GM19240 (cell line): ENCODE data around the gene DAB1.

Experiments used
- DNase-seq: peaks from one replicate; pipeline ENCODE4 v3.0.0; 2011; ENCODE audit warnings: low spot score; ENCODE audit not compliant: insufficient read length

The DAB1 gene

GRCh38 chr1:57086154-57086553, 337.7 kb downstream of the DAB1 start:
- DNase-seq = no peak

DNA sequence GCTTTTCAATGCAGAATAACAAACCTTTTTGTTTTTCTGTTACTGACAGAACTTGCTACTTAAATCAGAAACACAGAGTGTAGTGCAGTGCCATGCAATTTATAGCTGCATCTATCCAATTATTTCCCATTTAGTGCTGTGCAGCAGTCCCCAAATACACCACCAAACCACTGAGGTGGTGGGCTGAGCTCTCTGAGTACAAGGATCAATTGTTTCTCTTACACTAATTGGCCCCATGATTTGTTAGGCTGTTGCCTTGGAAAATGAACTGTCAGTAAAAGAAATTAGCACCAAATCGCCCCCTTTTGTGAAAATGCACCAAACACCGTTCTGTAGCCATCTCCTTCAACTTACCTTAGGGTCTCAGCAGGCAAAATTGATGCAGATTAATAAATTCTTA, 339.2 kb downstream of the DAB1 start:
- no peak for DNase-seq

DNA sequence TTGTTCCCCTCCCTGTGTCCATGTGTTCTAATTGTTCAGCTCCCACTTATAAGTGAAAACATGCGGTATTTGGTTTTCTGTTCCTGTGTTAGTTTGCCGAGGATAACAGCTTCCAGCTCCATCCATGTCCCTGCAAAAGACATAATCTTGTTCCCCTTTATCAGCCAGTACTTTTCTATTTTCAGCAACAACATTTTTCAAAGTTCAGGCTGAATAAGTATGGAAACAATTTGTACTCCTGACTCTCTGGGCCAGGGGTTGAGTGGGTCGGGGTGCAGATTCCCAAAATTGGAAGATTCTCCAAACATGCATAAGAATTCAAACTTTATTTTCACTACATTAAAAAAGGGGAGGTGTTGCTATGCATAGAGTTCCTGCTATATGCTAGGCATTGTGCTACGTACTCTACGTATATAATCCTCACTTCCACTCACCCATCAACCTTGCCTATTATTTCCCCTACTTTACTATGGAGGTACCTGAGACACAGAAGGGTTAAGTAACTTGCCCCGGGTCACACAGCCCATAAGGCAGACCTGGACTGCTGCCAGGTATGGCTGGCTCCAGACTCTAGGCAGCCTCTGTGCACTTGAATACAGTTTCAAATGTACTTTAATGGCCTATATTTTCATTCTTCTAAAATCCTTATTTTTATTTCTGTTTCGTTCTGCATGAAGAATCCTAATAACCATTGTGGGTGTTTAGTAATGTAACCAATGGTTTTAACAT, 341.0 kb downstream of the DAB1 start:
- DNase-seq = no peak

DNA sequence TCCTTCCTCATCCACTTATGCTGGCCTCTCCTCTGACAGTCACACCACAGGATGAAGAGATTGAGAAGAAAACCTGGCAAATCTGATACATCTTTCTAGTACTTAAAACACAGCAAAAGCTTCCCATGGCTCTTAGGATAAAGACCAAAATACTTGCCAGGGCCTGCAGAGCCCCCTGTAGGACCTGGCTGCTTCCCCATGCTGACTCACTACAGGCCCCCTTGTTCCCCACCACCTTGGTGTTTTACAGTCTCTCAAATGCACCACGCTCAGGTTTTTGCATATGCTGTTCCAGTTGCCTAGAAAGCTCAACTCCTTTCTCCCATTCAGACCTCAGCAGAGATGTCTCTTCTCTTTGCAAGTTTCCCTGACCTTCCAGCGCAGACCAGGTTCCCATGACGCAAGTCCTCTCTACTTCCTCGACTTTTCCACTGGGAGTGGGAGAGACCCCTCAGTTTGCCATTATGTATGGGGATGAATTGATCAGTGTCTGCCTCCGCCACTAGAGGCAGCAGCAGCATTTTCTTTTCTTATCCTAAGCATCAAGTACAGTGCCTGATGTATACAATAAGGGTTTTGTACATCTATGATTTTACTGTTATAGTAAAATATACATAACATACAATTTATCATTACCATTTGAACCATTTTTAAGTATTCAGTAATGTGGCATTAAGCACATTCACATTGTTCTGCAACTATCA, 344.3 kb downstream of the DAB1 start:
- no peak for DNase-seq

DNA sequence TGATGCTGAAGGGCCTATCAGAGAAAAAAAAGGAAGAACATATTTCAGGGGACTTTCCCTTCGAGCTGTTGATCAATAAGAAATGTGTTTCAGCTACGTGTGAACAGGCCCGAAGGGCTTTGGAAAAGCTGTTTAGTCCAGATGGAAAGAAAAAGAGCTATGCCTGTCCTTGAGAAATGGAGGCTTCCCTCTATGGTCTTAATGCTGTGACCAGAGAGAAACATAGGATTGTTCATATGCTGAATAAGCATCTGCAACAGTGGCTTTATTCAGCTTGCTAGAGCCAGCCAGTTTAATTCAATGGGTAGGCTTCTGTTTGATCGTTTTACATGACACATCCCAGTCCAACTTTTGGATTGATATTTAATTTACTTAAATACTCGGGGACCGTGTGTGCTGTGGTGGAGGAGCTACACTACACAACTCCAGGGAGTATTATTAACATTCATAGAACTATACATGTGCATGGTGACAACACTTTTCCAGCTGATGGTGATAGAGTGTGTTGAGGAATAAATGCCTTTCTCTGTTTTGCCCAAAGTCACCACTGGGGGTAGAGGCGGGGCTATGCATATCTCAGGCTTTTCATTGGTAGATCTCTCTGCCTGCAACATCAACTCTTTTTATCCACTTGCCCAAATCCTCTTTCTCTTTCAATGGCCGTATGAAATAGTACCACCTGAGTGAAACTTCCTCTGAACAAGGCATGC, 351.3 kb downstream of the DAB1 start:
- DNase-seq = no peak

DNA sequence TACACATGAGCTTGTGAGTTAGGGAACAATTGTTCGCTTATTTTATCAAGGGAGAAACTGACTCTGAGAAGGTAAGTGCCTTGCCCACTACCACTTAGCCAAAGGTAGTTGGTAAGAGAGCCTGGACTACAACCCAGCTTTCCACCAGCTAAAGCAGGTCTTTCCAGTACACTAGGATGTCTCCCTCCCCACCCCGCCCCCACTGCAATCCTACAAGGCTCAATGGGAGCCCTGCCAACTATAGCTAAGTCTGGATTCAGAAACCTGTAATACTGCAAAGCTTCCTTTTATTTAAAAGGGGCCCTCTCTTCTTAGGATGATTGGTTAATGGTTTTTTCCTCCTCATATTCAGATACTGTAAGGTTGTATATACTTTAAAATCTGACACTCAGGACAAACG, 356.0 kb downstream of the DAB1 start:
- no peak for DNase-seq

DNA sequence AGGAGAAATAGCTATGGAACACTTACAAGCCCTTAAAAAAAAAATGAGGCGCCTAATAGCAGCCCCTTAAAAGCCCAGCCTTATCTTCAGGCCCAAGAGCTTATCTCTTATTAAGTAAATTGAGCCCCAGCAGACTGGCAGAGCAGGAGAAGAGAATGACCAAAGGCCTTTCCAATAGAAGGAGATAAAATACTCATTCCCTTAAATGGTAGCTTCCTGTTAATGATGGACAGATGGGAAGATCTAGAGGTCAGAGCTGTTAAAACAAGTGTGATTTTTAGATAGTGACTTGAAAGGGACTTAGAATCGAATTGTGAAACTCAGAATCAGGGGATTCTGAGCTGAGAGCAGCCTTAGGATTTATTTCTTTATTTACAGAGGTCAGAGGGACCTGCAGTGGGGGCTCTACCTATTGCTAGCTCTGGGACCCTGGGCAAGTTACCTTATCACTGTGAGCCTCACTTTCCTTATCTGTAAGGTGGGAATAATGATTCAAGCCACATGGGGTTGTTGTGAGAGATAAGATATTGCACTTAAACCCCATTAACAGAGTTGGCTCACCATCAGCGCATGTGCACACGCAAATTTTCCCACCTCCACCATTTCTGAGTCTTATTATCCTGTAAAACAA, 356.8 kb downstream of the DAB1 start:
- DNase-seq = no peak

DNA sequence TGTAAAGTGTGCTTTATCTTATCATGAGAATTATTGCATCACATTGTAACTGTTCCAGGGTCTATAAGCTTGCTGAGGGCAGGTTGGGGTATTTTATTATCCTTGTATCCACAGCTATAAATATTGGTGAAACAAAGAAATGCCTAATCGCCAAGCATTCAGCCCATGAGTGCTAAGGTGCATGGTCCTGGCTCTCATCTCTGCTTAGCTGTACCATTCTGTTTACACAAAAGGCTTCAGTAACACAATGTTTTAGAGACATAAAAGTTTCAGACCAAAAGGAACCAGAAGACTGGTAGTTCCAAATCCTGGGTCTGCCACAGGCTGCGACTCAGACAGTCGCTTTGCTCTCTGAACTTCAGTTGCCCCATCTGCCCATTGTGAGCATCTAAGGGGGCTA, 358.4 kb downstream of the DAB1 start:
- no peak for DNase-seq

DNA sequence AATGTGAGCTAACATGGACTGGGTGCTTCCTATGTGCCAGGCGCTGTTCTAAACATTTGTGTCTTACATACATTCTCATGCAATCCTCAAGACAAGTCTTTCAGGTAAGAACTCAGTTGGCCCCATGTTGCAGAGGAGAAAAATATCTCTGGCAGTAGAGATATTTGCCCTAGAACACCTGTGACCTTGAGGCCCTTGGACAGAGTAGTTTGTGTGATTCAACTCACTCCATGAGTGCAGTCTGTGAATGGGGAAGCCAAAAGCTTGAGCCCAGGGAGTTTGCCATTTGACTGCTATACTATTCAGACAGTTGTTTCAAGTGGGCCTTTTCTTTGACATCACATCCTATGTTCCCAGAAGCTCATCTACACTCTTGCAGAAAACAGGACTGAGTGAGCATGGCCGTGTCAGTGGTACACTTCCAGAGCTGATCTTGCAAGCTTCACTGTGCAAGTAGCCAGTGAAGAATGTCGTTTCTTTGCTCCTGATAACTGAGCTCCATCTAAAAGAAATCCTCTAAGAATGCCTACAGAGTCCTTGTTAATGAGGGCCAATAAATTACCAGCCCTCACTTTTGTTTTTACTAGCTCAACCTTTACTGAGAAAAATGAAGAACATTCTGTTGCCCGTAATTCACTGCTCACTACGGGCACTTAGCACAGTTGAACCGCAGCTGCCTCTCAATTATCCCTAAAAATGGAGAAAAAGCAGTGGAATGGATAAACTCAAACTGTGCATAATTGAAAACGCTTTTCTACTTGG, 359.3 kb downstream of the DAB1 start:
- no peak for DNase-seq

GRCh38 chr1:57063406-57064125, 360.3 kb downstream of the DAB1 start:
- no peak for DNase-seq

DNA sequence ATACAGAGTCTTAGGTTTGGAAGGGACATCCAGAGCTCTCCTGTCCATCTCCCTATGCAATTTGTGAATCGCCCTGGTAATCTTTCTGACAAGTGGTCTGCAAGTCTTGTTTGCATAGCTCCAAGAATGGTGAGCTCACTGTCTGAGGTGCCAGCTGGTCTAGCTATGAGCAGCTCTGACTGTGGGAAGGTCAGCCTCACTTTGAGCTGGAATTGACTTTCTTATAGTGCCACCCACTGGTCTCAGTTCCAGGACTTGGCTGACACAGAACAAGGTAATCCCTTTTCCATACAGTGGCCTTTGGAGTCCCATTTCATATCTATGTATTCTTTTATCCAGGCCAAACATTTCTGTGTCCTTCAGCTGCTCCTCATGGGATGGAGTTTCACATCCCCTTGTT, 362.5 kb downstream of the DAB1 start:
- DNase-seq = no peak

- DNase-seq = no peak
These were observed 363.4 kb downstream of the DAB1 start for GRCh38 chr1:57060451-57060850.

DNA sequence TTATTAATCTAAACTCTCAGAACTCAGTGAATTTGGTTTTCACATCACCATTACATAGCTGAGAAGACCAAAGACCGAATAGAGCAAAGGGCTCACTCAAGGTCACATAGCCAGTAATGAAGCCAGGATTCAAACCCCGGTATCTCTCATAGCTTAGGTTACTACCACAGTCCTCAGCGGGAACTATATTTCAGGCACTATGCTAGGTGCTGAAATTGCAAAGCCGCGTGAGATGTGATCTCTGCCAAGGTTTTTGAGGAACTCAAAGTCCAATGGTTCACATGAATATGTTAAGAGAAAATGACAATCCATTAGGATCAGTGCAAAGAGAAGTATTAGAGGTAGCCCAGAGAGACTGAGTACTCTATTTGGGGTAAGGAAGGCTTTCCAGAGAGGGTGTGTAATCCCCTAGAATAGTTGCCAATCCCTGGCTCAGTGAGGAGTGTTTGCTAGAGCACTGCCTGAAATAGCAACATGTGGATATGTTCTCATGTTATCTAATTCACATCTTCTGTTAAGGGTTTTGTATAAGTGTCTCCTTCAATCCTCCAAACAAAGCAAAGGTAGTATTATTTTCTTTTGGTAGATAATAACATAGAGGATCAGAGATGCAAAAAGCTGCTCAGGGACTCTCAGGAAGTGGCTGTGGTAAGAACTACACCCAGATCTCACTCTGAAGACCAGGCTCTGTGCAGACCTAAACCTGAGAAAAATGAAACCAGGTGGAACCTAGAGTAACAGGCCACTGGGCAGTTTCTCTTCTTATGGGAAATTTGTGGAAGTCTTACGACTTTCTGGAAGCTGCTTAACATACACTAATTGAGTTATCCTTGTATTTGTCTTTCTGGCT, 365.0 kb downstream of the DAB1 start:
- no peak for DNase-seq

- no peak for DNase-seq
These were observed 375.0 kb downstream of the DAB1 start for GRCh38 chr1:57048856-57049255.

GRCh38 chr1:57046462-57046861, 377.4 kb downstream of the DAB1 start:
- DNase-seq = no peak

- no peak for DNase-seq
These were observed 382.0 kb downstream of the DAB1 start for GRCh38 chr1:57041901-57042300.

DNA sequence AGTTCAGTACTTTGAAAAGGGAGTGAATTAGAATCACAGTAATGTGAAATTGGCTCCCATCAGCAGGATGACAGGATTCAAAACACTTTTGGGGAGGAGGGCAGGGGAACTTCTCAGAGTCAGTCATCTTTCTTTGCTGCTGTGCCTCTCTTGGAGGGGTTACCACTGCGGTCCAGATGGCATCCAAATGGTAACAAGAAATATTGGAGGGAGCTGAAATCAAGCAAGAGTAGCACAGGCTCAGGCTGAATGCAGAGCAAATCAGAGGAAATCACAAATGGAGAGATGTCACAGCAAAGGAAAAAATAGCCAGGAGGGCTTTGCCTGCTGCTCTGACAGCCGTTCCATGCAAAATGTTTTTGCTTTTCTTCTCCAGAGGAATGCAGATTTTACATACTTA, 383.0 kb downstream of the DAB1 start:
- no peak for DNase-seq

GRCh38 chr1:57036641-57037579, 386.9 kb downstream of the DAB1 start:
- DNase-seq = no peak

DNA sequence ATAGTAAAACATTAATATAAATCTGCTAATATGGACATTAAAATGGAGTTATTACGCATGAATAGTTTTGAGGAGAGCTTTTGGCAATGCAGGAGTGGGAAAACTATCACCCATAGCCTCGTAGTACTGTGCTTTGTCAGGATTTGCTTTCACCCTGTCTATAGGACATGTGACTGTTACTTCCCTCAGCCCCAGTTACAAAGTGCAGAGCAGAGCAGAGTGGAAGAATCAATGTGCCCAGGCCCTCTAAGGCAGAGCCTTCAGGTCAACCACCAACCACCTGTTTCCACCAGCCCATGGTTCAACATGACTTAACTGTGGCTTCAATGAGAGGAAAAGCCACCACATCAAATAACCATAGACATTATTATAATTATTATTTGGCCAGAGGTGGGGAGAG, 389.1 kb downstream of the DAB1 start:
- DNase-seq = no peak
